Stimulated activated CD8-positive, alpha-beta memory T cell treated with anti-CD3 and anti-CD28 coated beads, Interleukin-15, amount 100 ng/mL, for 48 hours (primary cell): ENCODE data around the gene GALNT12.
A peak's percentile ranks its signal among the peaks of the same experiment; 100 is the strongest.

ENCODE experiments used
- DNase-seq, 2 donors: peaks; one replicate each; pipeline ENCODE4 v3.0.0-alpha.2; 2020; ENCODE audit warnings: low read depth in 2 of 2

Gene GALNT12, protein sequence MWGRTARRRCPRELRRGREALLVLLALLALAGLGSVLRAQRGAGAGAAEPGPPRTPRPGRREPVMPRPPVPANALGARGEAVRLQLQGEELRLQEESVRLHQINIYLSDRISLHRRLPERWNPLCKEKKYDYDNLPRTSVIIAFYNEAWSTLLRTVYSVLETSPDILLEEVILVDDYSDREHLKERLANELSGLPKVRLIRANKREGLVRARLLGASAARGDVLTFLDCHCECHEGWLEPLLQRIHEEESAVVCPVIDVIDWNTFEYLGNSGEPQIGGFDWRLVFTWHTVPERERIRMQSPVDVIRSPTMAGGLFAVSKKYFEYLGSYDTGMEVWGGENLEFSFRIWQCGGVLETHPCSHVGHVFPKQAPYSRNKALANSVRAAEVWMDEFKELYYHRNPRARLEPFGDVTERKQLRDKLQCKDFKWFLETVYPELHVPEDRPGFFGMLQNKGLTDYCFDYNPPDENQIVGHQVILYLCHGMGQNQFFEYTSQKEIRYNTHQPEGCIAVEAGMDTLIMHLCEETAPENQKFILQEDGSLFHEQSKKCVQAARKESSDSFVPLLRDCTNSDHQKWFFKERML

DNA sequence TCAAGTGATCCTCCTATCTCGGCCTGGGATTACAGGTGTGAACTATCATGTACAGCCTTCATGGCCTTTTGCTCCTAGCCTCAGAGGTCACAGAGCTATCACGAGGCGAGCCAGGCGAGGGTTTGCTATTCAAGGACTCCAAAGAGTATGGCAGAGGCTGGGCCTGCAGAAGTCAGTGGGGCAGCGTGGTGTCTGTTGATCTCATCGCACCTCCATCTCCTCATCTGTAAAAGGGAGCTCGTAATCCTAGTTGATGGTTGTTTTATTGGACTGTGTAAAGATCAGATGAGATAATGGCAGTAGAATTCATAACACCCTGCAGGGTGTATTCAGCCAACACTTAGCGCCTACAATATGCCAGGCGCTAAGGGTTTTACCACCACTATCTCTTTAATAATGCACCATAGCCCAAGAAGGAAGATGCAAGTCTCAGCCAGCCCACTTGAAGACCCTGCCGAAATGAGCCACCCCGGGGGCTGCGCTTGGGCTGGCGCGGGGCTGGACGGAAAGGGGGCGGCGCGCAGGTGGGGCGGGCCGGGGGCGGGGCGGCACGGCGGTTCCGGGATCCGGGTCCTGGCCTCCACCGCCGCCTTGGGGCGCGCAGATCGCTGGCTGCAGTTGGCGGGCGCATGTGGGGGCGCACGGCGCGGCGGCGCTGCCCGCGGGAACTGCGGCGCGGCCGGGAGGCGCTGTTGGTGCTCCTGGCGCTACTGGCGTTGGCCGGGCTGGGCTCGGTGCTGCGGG lies at the start of gene GALNT12:
Gene GALNT12 (plus strand): TSS at position 601 of the 744 bp plus-strand sequence. CDS start 29 bp downstream, at position 630.
- DNase-seq = peak; percentile 34 to 47

GRCh38 chr9:98760231-98760630 lies 47.2 kb upstream of the GALNT12 start:
- DNase-seq = no peak

- no peak for DNase-seq
Measured at GRCh38 chr9:98763986-98764745, 43.3 kb upstream of the GALNT12 start.

DNA sequence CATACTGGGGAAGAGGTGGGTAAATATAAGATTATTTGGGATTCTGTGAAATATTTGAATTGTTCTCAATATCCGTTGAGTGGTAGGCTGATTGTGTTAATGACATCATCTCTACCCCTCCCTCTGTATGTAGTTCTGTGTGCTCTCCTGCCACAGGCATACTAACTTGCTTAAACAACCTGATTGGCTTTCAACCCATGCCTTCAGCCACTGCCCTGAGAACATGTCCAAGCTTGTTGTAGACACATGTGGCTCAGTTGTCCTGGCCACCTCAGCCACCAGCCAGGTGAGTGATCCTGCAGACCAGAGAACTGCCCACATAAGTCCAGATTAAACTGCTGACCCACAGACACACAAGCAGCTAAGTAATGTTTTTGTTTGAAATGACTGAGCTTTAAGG lies 42.2 kb upstream of the GALNT12 start:
- no peak for DNase-seq

GRCh38 chr9:98766586-98766985 lies 40.9 kb upstream of the GALNT12 start:
- no peak for DNase-seq

DNA sequence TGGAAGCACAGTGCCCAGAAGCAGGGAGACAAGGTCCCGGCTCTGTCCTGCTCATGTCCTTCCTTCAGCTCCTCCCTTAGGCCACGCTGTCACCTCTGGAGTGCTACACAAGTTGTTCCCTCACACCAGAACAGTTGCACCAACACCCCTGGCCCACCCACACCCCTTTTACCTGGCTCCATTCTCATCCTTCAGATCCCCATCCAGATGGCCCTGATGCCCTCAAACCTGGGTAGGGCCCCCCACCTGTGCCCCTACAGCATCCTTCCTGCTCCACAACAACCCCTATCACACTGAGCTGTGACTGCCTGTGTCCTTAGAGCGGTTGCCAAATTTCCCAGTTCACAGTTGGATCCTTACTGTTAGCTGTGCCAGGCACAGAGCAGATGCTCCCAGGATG lies 40.3 kb upstream of the GALNT12 start:
- no peak for DNase-seq

DNA sequence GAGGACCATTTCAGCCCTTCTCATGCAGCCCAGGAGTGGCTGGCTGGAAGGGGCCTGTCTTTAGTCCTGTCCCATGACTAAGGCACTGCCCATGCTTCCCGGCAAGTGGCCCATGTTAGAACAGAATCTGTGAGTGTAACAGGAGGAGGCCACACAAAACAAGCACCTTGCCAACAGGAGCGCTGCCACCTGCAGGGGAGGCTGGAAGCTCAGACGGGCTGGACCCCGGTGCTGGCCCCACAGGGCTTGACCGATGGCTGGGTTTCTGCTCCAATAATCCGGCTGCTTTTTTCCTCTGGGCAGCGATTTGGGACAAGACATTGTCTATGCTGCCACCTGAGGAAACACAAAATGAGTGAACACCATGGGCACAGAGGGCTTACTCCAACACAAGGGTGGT lies 39.6 kb upstream of the GALNT12 start:
- DNase-seq = no peak

GRCh38 chr9:98768344-98768743 lies 39.1 kb upstream of the GALNT12 start:
- DNase-seq = no peak

- DNase-seq = no peak
Measured at GRCh38 chr9:98770717-98771116, 36.8 kb upstream of the GALNT12 start.

DNA sequence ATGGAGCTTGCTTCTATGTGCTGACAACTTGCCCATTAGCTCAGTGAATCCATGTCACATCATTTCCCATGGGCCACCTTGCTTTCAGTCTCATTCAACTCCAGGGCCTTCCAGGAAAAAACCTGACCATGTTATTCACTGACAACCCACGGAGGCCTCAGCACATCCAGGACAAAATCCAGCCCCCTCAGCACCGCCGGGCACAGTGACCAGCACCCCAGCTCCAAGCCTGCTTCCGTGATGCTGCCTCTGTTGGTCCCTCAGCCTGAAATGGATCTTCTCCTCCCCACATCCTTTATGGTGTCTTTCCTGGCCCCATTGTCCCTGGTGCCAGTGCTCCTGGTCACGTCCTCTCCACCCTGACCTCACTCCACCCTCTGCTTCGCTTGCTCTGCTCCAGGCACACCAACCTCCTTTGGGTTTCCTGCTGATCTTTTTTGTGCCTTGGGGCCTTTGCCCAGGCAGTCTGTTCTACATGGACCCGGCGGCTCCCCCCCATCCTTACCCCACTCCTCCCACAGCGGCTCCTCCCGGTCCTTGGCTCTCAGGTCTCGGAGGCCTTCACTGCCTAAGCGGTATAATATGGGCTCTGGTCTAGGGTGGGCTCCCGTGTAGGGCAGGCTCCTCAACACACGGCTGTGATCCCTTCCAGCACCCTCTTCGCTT lies 36.1 kb upstream of the GALNT12 start:
- no peak for DNase-seq

DNA sequence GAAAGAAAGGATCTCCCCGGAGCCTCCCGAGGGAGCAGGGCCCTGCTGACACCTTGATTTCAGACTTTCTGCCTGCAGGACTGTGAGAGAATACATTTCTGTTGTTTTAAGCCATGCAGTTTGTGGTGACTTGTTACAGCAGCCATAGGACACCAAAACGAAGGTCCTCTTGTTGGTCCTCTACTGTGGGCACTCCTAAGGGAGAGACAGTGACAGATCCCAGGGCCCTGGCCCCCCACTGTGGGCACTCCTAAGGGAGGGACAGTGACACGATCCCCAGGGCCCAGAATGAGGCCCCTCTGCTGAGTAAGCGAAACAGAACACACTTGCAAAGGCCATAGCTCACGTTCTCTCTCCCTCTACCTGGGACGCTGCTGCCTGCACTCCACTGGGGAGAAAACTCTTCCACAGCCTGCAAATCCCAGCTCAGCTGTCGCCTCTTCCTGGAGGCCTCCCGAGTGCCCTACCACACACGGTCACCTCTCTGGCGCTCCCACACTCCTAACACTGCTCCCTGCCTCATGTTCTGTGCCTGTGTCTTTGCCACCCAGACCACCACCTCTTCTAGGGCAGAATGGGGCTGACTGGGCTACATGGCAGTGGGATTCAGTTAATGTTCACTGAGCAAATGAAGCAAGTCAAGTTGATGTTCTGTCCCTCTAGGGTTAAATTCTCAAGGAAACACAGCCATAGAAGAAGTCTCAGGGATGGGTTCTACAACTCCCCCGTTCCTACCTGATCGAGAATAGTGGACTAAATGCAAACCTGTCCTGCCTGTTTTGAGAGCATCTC lies 34.9 kb upstream of the GALNT12 start:
- DNase-seq = no peak

- DNase-seq = no peak
Measured at GRCh38 chr9:98773721-98774120, 33.7 kb upstream of the GALNT12 start.

DNA sequence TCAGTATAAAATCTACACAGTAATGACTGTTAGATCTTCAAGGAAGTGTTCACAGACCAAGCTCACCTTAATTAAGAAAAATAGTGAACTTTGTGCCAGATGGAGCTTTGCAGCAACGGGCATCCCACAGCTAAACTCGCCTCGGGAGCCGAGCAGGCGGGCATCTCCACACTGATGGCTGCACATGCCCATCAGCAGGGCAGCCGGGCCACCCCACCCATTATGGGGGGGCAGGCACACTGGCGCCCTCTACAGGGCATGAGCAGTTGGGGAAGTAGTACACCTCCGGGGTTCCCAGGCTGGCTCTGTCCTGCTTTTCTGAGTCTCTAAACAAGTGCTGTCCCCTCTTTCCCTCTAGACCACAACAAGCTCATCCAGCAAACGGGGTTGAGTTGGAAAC lies 32.7 kb upstream of the GALNT12 start:
- no peak for DNase-seq

- no peak for DNase-seq
Measured at GRCh38 chr9:98775831-98776441, 31.5 kb upstream of the GALNT12 start.

DNA sequence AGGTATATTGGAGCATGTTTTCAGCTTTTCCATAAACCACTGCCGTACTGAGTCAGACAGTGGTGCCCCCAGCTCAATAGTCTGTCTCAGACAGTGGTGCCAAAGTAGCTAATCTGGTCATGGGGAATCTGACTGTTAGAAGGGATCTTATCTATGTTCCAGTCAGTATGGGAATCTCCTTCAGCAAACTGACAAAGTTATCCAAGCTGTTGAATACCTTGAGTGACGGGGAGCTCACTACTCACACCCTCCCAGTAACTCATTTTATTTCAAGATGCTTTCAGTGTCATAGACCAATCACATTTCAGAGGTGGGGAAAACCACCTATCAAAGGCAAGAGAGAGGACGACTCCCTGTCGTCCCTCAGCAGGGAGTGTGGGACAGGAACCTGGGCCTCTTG lies 29.9 kb upstream of the GALNT12 start:
- DNase-seq = no peak

GRCh38 chr9:98778251-98778650 lies 29.2 kb upstream of the GALNT12 start:
- no peak for DNase-seq

- DNase-seq = no peak
Measured at GRCh38 chr9:98778711-98779530, 28.5 kb upstream of the GALNT12 start.

- DNase-seq = no peak
Measured at GRCh38 chr9:98780059-98780749, 27.3 kb upstream of the GALNT12 start.
